GM11168 (cell line): ENCODE measurements around the gene TESMIN.

Source experiments
- in situ Hi-C: fragments of 300-500 bp; cut with MboI; formaldehyde crosslinking; loops from one replicate; pipeline ENCODE4 v1.12.0; 2022; ENCODE audit warnings: low sequenced_read_pairs; ENCODE audit not compliant: unreplicated experiment

The TESMIN gene

DNA sequence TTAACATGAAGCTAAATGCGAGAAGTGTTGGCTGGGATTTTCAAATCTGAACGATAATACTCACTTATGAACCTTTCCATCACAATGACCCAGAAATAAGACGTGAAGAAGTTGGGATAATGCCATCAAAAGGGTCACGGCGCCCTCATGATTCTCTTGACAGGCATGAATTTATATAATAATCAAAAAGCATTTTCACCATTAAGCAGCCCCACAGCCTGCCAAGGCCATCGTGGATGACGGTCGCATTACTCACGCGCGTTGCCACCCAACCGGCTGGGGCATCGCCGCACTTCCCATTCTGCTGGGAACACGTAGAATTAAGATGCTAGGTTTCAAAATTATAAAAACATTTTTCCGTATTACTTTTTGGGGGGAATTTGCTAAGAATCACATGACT, 85.9 kb downstream of the TESMIN start:
- in situ Hi-C loops = no loop called here

DNA sequence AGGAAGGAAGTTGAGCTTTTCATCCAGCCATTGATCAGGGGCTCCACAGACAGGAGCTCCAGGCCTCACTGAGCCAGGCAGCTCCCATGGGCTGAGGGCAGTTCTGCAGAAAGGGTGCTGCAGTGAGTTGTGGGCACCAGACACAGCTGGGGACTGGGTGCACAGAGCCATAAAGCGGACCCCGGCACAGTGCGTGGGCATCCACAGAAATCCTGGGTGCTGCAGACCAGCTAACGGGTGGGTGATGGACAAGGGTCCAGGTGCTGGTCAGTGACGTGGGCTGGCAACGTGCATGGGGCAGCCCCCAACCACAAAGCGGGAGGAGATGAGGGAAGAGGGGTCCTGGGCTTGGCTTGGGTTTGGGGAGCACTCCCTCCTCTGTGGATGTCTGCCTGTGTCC, 86.4 kb downstream of the TESMIN start:
- in situ Hi-C loops = no loop called here

DNA sequence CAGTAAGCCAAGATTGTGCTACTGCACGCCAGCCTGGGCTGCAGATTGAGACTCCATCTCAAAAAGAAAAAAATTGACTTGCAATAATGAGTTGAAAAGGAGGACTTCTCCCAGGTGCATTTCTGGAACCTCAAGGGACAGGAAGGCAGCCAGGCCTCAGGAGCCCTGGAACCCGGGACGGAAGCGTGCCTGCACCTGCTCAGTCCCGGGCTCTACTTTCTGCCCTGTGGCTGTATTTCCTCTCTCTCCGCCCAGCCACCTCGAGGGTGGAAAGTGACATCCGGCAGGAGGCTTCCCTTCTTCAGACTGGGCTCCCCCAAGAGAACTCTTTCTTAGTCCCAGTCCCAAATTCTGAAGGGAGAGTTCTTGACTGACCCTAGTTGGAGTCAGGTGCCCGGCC, 87.2 kb downstream of the TESMIN start:
- in situ Hi-C loops = no loop called here

DNA sequence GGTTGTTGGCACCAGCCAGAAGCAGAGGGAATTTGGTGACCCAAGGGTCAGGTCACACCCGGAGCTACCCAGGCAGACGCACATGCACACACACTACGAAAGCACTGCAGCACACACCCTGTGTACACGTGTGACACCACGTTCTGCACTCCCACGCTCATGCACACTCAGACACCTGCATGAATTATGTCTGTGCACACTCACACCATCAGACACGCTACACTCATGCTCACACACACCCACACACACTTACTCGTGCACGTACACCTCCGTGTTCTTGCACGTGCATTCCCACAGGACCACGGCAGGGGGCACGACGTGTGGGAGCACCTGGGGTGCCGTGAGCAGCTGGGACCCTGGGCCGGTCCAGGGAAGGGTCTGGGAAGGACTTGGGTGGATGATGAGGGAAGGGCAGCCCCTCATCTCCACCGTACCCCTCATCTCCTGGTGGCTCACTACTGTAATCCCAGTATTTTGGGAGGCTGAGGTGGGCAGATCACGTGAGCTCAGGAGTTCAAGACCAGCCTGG, 87.8 kb downstream of the TESMIN start:
- in situ Hi-C loops = no loop called here

DNA sequence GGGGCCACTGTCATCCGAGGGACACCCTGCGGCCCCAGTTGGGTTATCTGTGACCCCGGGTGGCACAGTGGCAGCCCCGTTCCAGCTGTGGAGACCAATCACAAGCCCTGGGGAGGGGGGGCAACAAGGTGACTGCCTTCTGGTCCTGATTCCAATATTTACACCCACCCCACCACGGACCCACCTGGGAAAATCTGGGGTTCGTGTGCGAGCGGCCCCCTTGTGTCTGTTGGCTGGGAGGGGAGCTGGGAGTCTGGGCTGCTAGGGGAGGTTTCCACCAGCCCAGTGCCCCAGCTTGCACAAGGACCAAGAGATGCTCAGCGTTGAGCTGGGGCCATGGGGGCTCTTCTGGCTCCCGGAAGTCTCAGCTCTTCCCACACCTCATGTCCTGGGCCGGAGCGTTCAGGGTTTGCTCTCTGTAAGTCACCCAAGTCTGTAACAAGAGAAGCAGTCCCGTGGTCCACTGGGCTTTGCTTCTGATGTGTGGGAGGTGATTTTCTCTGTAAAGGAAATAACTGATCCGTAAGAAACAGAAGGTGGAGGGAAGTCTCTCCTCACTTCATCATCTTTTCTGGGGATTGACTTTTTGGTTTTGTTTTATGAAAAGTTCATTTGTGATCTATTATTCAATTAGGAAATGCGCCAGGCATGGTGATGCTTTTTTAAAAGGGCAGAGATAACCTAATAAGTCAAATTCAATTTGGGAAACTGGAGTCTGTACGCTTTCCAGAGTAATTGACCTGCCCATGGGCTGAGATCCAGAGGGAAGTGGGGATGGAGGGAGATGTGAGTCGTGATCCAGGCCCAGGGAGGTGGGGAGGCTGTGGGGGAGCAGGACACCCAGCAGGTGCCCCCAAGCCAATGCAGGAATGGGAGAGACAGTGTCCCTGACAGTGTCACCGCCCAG, 89.4 kb downstream of the TESMIN start:
- in situ Hi-C loops = no loop called here

DNA sequence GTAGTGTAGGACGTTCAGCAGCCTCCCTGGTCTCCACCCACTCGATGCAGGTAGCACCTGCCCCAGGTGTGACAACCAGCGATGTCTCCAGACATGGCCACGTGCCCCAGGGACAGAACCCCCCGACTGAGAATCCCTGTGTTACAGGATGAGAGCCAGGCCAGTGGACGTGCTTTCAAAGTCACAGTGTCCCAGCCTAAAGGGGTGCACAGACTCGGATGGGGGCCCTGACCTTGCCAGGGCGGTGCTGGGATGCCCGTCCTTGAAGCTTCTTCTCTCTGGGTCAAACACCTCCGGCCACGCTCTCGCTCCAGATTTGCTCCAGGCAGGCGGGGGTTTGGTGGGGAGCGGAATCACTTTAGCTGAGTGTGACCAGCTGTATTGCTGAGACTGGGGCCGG, 90.3 kb downstream of the TESMIN start:
- in situ Hi-C loops = no loop called here

DNA sequence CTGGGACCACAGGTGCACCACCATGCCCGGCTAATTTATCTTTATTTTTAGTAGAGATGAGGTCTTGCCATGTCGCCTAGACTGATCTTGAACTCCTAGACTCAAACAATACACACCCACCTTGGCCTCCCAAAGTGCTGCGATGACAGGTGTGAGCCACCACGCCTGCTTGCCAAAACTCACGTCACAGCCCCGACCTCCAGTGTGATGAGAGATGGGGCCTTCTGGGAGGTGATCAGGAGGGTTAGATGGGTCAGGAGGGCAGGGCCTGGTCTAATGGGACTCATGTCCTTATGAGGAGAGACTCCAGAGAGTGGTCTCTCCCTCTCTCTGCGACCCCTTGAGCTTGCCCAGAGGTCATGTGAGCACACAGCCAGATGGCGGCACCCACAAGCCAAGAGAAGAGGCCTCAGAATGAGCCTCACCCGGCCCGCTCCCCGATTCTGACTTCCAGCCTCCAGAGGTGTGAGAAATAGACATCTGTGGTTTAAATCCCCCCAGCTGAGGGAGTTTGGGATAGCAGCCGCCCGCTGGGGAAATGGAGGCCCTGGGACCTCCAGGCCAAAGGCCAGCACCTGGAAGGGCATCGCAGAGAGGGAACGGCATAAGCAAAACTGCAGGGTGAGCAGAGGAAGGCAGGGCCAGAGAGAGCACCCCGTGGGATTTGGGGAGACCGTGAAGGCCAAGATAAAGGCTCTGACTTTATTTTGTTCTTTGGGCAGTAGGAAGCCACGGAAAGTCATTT, 91.1 kb downstream of the TESMIN start:
- in situ Hi-C loops = no loop called here

DNA sequence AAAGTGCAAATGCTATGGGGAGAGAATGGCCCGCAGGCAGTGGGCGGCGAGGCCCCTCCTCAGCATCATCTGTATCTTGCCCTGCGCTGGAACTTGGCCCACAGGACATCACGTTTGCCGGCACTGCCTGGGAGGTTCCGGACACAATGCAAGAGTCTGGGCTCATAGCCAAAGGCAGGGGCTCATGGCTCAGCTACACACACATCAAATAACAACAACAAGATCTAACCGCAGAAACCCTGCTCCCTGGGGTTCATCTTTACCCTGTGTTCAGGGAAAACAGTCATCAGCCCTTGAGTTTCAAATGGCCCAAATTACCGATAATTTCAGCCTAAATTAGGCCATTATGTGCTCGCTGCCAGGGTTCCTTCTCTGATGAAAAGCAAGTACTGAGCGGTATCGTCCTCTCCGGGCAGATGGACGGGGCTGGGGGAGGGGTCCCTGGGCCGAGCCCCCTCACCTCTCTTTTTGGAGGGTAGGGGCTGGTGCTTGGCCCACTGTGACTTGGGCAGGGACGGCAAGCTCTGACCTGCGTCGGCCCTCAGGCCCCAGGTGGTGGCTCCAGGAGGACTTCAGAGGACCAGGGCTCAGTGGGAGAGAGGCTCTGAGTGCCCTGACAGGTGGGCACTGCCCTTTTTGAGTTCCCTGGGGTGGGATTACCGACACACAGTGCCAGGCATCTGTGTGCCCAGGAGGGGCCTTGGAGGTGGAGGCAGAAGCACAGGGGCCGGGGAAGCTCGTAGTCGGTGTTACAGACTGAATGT, 92.0 kb downstream of the TESMIN start:
- in situ Hi-C loops = no loop called here

DNA sequence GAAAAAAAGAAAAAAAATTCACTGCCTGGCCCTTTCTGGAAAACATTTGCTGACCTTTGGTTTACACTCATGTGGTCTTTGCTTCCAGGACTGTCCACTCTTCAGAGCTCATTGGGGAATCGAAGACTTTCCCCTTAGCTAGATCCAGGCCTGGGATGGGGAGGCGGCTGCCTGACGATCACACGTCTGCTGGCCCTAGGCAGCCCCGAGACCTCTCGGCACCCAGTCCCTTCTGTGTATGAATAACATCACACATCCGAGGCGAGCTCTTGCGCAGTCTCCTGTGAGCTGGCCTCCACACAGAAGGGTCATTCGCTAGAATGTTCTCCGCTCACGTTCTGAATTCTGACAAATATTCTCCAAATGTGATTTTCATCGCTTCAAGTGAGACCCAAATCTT, 92.7 kb downstream of the TESMIN start:
- in situ Hi-C loops = no loop called here

DNA sequence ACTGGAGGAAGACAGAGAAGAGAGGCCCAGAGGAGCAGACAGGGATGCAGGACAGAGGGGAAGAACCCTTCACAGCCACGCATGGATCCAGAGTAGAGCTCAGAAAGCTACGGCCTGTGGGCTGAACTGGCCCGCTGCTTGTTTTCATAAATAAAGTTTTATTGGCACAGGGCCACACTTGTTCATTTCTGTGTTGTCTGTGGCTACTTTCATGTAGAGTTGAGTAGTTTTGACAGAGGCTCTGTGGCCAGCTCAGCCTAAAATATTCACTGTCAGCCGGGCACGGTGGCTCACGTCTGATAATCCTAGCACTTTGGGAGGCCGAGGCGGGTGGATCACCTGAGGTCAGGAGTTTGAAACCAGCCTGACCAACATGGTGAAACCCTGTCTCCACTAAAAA, 93.2 kb downstream of the TESMIN start:
- in situ Hi-C loops = no loop called here
